ENCODE data around the gene E2F4. TPM values are rescaled to one million over a fixed set of nuclear protein-coding genes. Genes with fewer than 3 reads are reported as not detected.

The E2F4 gene
- total RNA-seq, 1 donor from 2014 or later, result 35.3 TPM

- H4K20me1 ChIP-seq (ENCODE audit: low read depth), result no peaks in the 10 kb centered on the region
- no peak overlapping the region for H2AFZ ChIP-seq (replicated peaks)
- no peak for DNase-seq (ENCODE audit: low spot score)
- H3K9me3 Mint-ChIP-seq, result no peaks in the 10 kb centered on the region
- peaks cover 2% of the 10 kb centered on the region for H3K27me3 Mint-ChIP-seq (ENCODE audit: insufficient read depth, low read depth)
- no peaks in the 10 kb centered on the region for H3K9me3 ChIP-seq (ENCODE audit: low read depth)
- H3K4me1 Mint-ChIP-seq, result peaks cover 5% of the 10 kb centered on the region
- H3K4me2 ChIP-seq, result no peak overlapping the region
- no peaks in the 10 kb centered on the region for H3K27me3 ChIP-seq
- no peaks in the 10 kb centered on the region for H3K4me1 ChIP-seq
- no peaks in the 10 kb centered on the region for H3F3A ChIP-seq (ENCODE audit: low read depth)
- no peak overlapping the region for H3K4me3 ChIP-seq
- H3K4me3 Mint-ChIP-seq, result no peak overlapping the region
- H3K79me2 ChIP-seq (ENCODE audit: low read depth), result no peaks in the 10 kb centered on the region
- H3K36me3 Mint-ChIP-seq, result peaks cover 8% of the 10 kb centered on the region
- no peaks in the 10 kb centered on the region for H3K36me3 ChIP-seq
- no peak overlapping the region for H3K27ac Mint-ChIP-seq
- H3K9ac ChIP-seq, result no peak overlapping the region
- no peak for TF ChIP-seq CTCF (IDR thresholded peaks at IDR 0.05)
- no peak for TF ChIP-seq EZH2phosphoT487 (IDR thresholded peaks at IDR 0.05)
- no peak for TF ChIP-seq EZH2 (IDR thresholded peaks at IDR 0.05)
- no peak overlapping the region for H3K27ac ChIP-seq
Measured at GRCh38 chr16:67234180-67234597, 42.2 kb downstream of the E2F4 start.

GRCh38 chr16:67235816-67236562 is 44.0 kb downstream of the E2F4 start:
- TF ChIP-seq EZH2 (IDR thresholded peaks at IDR 0.05), result no peak
- no peak for TF ChIP-seq EZH2phosphoT487 (IDR thresholded peaks at IDR 0.05)
- TF ChIP-seq CTCF (IDR thresholded peaks at IDR 0.05), result no peak
- peaks cover 2% of the 10 kb centered on the region for H3K27me3 Mint-ChIP-seq (ENCODE audit: insufficient read depth, low read depth)
- H3K36me3 Mint-ChIP-seq, result no peaks in the 10 kb centered on the region
- no peaks in the 10 kb centered on the region for H3K79me2 ChIP-seq (ENCODE audit: low read depth)
- H3K9me3 Mint-ChIP-seq, result no peaks in the 10 kb centered on the region
- no peak overlapping the region for H3K9ac ChIP-seq
- H3K27ac Mint-ChIP-seq, result no peak overlapping the region
- H3K4me3 ChIP-seq, result no peak overlapping the region
- H2AFZ ChIP-seq (replicated peaks), result no peak overlapping the region
- H3K4me2 ChIP-seq, result no peak overlapping the region
- peak overlapping the region; percentile 5 for H3K4me3 Mint-ChIP-seq
- no peaks in the 10 kb centered on the region for H3K4me1 ChIP-seq
- peaks cover 5% of the 10 kb centered on the region for H3K4me1 Mint-ChIP-seq
- H3K36me3 ChIP-seq, result no peaks in the 10 kb centered on the region
- no peak overlapping the region for H3K27ac ChIP-seq
- no peaks in the 10 kb centered on the region for H3K27me3 ChIP-seq
- H3F3A ChIP-seq (ENCODE audit: low read depth), result no peaks in the 10 kb centered on the region
- no peaks in the 10 kb centered on the region for H3K9me3 ChIP-seq (ENCODE audit: low read depth)
- H4K20me1 ChIP-seq (ENCODE audit: low read depth), result no peaks in the 10 kb centered on the region
- DNase-seq (ENCODE audit: low spot score), result no peak

- Histone ChIP-seq H3K4me1 (no peaks in the 10 kb centered on the region), H3K79me2 (ENCODE audit: low read depth) (no peaks in the 10 kb centered on the region), H3K4me3 (no peak overlapping the region), H3K36me3 (no peaks in the 10 kb centered on the region), H4K20me1 (ENCODE audit: low read depth) (no peaks in the 10 kb centered on the region), H3K4me2 (no peak overlapping the region), H3K27ac (no peak overlapping the region), H3K27me3 (no peaks in the 10 kb centered on the region), H3F3A (ENCODE audit: low read depth) (no peaks in the 10 kb centered on the region), H3K9me3 (ENCODE audit: low read depth) (no peaks in the 10 kb centered on the region), H3K9ac (no peak overlapping the region), H2AFZ (replicated peaks) (no peak overlapping the region)
- H3K36me3 Mint-ChIP-seq, result no peaks in the 10 kb centered on the region
- no peaks in the 10 kb centered on the region for H3K9me3 Mint-ChIP-seq
- DNase-seq (ENCODE audit: low spot score), result peak; percentile 59
- H3K4me3 Mint-ChIP-seq, result peak overlapping the region; percentile 5
- TF ChIP-seq EZH2phosphoT487 (IDR thresholded peaks at IDR 0.05) (no peak), EZH2 (IDR thresholded peaks at IDR 0.05) (no peak), CTCF (IDR thresholded peaks at IDR 0.05) (no peak)
- H3K27ac Mint-ChIP-seq, result no peak overlapping the region
- peaks cover 8% of the 10 kb centered on the region for H3K4me1 Mint-ChIP-seq
- H3K27me3 Mint-ChIP-seq (ENCODE audit: insufficient read depth, low read depth), result peaks cover 2% of the 10 kb centered on the region
Measured at GRCh38 chr16:67236563-67237395, 44.8 kb downstream of the E2F4 start.

All from neural progenitor cell (in vitro differentiated cells).